PC-3 (cell line): ENCODE results near the gene C6orf118. TPM values are rescaled to one million over a fixed set of nuclear protein-coding genes. Genes with fewer than 3 reads are reported as not detected.
A peak's percentile ranks its signal among the peaks of the same experiment; 100 is the strongest.

Source experiments
- ATAC-seq: fragments of 200-7000 bp; cut with Tn5 transposase; 2 replicates; pipeline ENCODE4 v1.9.1; 2020; ENCODE audit warnings: mild to moderate bottlenecking, moderate library complexity
- BruUV-seq: library from RNA; stranded (reverse); fragments of 400-500 nt; replicated peaks from 2 replicates; lab custom pipeline; 2021; lab: Mats Ljungman, UMichigan
- CTCF ChIA-PET: fragments of 300-600 bp; sonication (Branson Sonifier 250); formaldehyde crosslinking; loops from one replicate; lab custom pipeline; 2022; ENCODE audit warnings: antibody characterized with exemption; lab: Charles Lee
- POLR2A ChIA-PET: fragments of 300-600 bp; sonication (Branson Sonifier 250); formaldehyde crosslinking; loops from one replicate; lab custom pipeline; 2022; ENCODE audit warnings: antibody characterized with exemption; ENCODE audit not compliant: unreplicated experiment; lab: Charles Lee
- DNase-seq: peaks from one replicate; pipeline ENCODE4 v3.0.0-alpha.2; 2015
- H2AFZ ChIP-seq: fragments of 300-600 bp; sonication (generic); 2 replicates; pipeline ENCODE4 v1.6.0; 2016; ENCODE audit warnings: antibody characterized with exemption, low read length
- H3F3A ChIP-seq: fragments of 300-600 bp; sonication (generic); one replicate; pipeline ENCODE4 v1.6.0; 2017; ENCODE audit warnings: antibody characterized with exemption, low read length, control low read depth, mild to moderate bottlenecking; ENCODE audit not compliant: unreplicated experiment
- H3K27ac ChIP-seq: fragments of 300-600 bp; sonication (generic); 2 replicates; pipeline ENCODE4 v1.5.1; 2016; ENCODE audit warnings: mild to moderate bottlenecking, low read length
- H3K27me3 ChIP-seq: fragments of 300-600 bp; sonication (generic); 2 replicates; pipeline ENCODE4 v1.6.1; 2016; ENCODE audit warnings: low read length, mixed read lengths
- H3K36me3 ChIP-seq: fragments of 300-600 bp; sonication (generic); 2 replicates; pipeline ENCODE4 v1.6.1; 2016; ENCODE audit warnings: low read depth, mixed run types, low read length, mixed read lengths
- H3K4me1 ChIP-seq: fragments of 300-600 bp; sonication (generic); 2 replicates; pipeline ENCODE4 v1.5.1; 2016; ENCODE audit warnings: low read length; ENCODE audit not compliant: insufficient read depth
- H3K4me2 ChIP-seq: fragments of 300-600 bp; sonication (generic); 2 replicates; pipeline ENCODE4 v1.6.0; 2016; ENCODE audit warnings: low read length
- H3K4me3 ChIP-seq: fragments of 300-600 bp; sonication (generic); 2 replicates; pipeline ENCODE4 v1.5.1; 2016; ENCODE audit warnings: mild to moderate bottlenecking, low read length, mixed read lengths
- H3K79me2 ChIP-seq: fragments of 300-600 bp; sonication (generic); 2 replicates; pipeline ENCODE4 v1.6.1; 2017; ENCODE audit warnings: low read length, mixed read lengths
- H3K9ac ChIP-seq: fragments of 300-600 bp; sonication (generic); 2 replicates; pipeline ENCODE4 v1.6.0; 2016; ENCODE audit warnings: mild to moderate bottlenecking, low read length
- H3K9me2 ChIP-seq: fragments of 300-600 bp; sonication (generic); replicated peaks from 2 replicates; pipeline ENCODE4 v1.6.1; 2016; ENCODE audit warnings: mixed run types, low read length, mixed read lengths
- H3K9me3 ChIP-seq: fragments of 300-600 bp; sonication (generic); 2 replicates; pipeline ENCODE4 v1.6.1; 2016; ENCODE audit warnings: low read length, mixed read lengths
- H4K20me1 ChIP-seq: fragments of 300-600 bp; sonication (generic); 2 replicates; pipeline ENCODE4 v1.6.1; 2016; ENCODE audit warnings: low read length, mixed read lengths
- CTCF ChIP-seq: fragments of 300-600 bp; sonication (generic); conservative IDR thresholded peaks from 2 replicates; pipeline ENCODE4 v1.5.1; 2017; ENCODE audit warnings: antibody characterized with exemption, low read depth, mild to moderate bottlenecking, low read length
- EZH2 ChIP-seq: fragments of 300-600 bp; sonication (generic); IDR thresholded peaks from one replicate; pipeline ENCODE4 v1.6.1; 2017; ENCODE audit warnings: antibody characterized with exemption, mild to moderate bottlenecking, low read length; ENCODE audit not compliant: unreplicated experiment
- intact Hi-C: fragments of 100-400 bp; cut with micrococcal nuclease; formaldehyde crosslinking; loops from 2 replicates; pipeline ENCODE4 v1.9.0; 2023
- total RNA-seq: library from RNA; depleted of rRNA; stranded (reverse); fragments of >200 nt; gene quantifications from 2 replicates; pipeline ENCODE4 v1.2.3, GENCODE V29; 2014

The C6orf118 gene
- total RNA-seq, 1 experiment from 2014 or later: not detected

DNA sequence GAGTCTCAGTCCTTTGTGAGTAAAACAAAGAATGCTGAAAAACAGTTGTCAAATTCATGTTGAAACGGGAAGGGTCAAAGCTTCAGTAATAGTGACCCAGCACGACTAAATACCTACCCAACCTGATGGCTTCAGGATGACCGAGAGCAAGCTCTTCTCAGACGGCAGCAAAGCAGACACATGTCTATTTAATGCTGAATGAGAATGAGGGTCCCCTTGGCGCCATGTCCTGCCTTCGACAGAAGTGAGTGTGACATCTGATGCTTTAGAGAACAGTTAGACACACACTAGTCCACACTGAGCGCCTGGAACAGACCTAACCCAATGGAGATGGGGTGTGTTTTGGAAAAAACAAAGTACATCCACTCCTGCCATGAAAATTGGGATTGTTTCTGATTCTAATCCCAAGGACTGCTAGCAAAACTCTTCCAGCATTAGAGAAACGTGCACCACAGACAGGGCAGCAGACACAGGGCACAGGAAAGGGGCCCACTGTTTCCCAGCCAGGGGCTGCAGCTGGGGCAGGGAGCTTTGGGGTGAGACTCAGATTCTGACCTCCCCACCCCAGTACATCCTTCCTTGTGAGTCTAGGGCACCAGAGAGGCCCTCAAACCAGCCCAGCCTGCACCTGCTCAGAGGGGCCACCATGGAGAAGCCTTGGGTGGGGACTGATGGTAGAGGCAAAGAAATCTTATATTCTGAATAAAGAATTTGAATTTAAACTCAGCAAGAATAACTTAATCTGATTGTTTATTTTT, 76.5 kb downstream of the C6orf118 start:
- BruUV-seq: no TSS peak
- no peak overlapping the region for H2AFZ ChIP-seq
- H3K4me3 ChIP-seq: no peak overlapping the region
- no peak overlapping the region for H3K9ac ChIP-seq
- ChIA-PET CTCF (no interaction called here), POLR2A (no interaction called here)
- DNase-seq: no peak
- H3K9me3 ChIP-seq: no peaks in the 10 kb centered on the region
- no peak for ATAC-seq
- intact Hi-C loops: loop anchor here (10.0 kb wide), 1 partner anchor 308 kb away; no protein-coding TSS in a partner anchor
- peaks cover 3% of the 10 kb centered on the region; the same call in 1 of the 2 replicates for H3K4me1 ChIP-seq
- no peaks in the 10 kb centered on the region for H3K79me2 ChIP-seq
- H3K36me3 ChIP-seq: no peaks in the 10 kb centered on the region
- no peak overlapping the region for H3K27ac ChIP-seq
- H3K27me3 ChIP-seq: no peaks in the 10 kb centered on the region
- no peak for TF ChIP-seq CTCF
- TF ChIP-seq EZH2: no peak
- no peaks in the 10 kb centered on the region for H4K20me1 ChIP-seq
- no peak overlapping the region for H3K4me2 ChIP-seq
- H3F3A ChIP-seq: no peaks in the 10 kb centered on the region
- no peaks in the 10 kb centered on the region for H3K9me2 ChIP-seq

DNA sequence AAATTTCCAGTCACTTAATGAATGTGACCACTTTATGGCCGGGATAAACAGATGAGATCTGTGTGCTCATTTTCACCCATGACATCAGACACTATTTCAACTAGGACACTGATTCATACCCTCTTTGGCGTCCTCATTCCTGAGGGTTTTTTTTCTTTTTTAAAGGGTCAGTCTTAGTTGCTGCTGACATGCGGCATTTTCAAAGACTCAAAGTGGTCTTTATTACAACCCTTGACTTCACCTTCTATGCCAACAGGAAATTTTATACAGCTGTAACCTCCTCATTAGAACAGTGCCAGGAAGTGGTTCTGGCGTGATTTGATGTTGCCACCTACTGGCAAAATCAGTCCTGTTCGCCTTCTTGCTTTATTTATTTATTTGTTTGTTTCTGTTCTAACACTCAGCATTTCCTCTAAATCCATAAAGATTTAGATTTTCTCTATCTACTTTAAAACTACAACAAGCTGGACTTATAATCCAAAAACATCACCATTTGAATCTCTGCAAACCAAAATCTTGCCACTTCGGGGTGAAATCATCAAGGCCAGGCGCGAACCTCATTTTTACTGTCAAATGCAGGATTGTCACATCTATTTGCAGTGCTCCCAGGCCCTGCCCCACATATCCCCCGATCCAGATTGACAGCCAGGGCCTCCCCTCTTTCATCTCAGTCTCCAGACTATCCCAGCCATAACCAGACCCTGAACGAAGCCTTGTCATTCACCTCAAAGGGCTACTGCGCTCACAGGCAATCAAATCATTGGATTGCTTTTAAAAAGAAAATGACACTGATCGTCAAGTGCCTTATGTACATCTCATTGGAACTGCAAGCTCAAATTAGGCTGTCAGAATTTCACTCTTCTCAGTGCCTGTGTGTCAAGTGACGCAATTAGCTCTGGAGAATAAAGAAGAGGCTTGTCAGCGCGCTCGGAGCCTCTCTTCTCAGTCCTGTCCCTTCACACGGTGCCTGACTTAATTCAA, 77.5 kb downstream of the C6orf118 start:
- Histone ChIP-seq H3K4me2 (no peak overlapping the region), H3F3A (no peaks in the 10 kb centered on the region), H2AFZ (0 out of 2 replicates have a peak overlapping the region, but pooled peaks have one; percentile 54), H3K4me1 (peaks cover 10% of the 10 kb centered on the region), H3K4me3 (no peak overlapping the region), H3K9ac (no peak overlapping the region), H3K27me3 (no peaks in the 10 kb centered on the region), H3K27ac (no peak overlapping the region), H3K79me2 (no peaks in the 10 kb centered on the region), H3K9me3 (no peaks in the 10 kb centered on the region), H3K9me2 (no peaks in the 10 kb centered on the region), H4K20me1 (no peaks in the 10 kb centered on the region), H3K36me3 (no peaks in the 10 kb centered on the region)
- BruUV-seq: no TSS peak
- ChIA-PET CTCF (interaction anchor here (1.0 kb wide), 1 partner anchor 176 kb away, joined by 4 read pairs; no protein-coding TSS in a partner anchor), POLR2A (no interaction called here)
- DNase-seq: peak; percentile 62
- TF ChIP-seq EZH2 (no peak), CTCF (peak; percentile 76)
- no peak; the same call in 1 of the 2 replicates for ATAC-seq
- intact Hi-C loops: loop anchor here (1.0 to 10.0 kb wide), 3 partner anchors 40 to 307 kb away; no protein-coding TSS in a partner anchor
